Activated B cell treated with CpG ODN at 0.5 μM for 24 hours (primary cell): Measurements from ENCODE around the gene XPNPEP2. TPM values are rescaled to one million over a fixed set of nuclear protein-coding genes. Genes with fewer than 3 reads are reported as not detected.

Experiments
- ATAC-seq: fragments of 200-7000 bp; cut with Tn5 transposase; one replicate; pipeline ENCODE4 v1.10.0; 2021; ENCODE audit warnings: low read depth, mild to moderate bottlenecking, moderate library complexity
- CTCF ChIA-PET: fragments of 350-600 bp; sonication (Branson Sonifier 250); formaldehyde crosslinking; loops from one replicate; lab custom pipeline; 2021; ENCODE audit warnings: antibody characterized with exemption; lab: Charles Lee
- POLR2A ChIA-PET: fragments of 350-600 bp; sonication (Branson Sonifier 250); formaldehyde crosslinking; loops from one replicate; lab custom pipeline; 2021; ENCODE audit warnings: antibody characterized with exemption; lab: Charles Lee
- DNase-seq: peaks from one replicate; pipeline ENCODE4 v3.0.0; 2022
- H3K27ac Mint-ChIP-seq: one replicate; pipeline ENCODE4 v1.8.0; 2020; ENCODE audit warnings: mixed read lengths
- H3K27me3 Mint-ChIP-seq: one replicate; pipeline ENCODE4 v1.8.0; 2021; ENCODE audit warnings: mixed read lengths
- H3K36me3 Mint-ChIP-seq: one replicate; pipeline ENCODE4 v1.8.0; 2021; ENCODE audit warnings: low read depth, mixed read lengths
- H3K4me1 Mint-ChIP-seq: one replicate; pipeline ENCODE4 v1.8.0; 2021; ENCODE audit warnings: mixed read lengths
- H3K4me3 Mint-ChIP-seq: one replicate; pipeline ENCODE4 v1.8.0; 2020; ENCODE audit warnings: mild to moderate bottlenecking, mixed read lengths
- H3K9me3 Mint-ChIP-seq: one replicate; pipeline ENCODE4 v1.8.0; 2020; ENCODE audit warnings: mixed read lengths
- intact Hi-C: fragments of 100-400 bp; cut with micrococcal nuclease; formaldehyde crosslinking; loops from one replicate; pipeline ENCODE4 v1.15.1; 2024
- total RNA-seq: library from RNA; stranded (reverse); gene quantifications from 2 replicates; pipeline ENCODE4 v1.2.3, GENCODE V29; 2022
- TF ChIP-seq, protein P1 (sequence below): fragments of 200-600 bp; IDR thresholded peaks from one replicate; pipeline ENCODE4 v1.8.0; 2022; ENCODE audit warnings: antibody characterized with exemption, mild to moderate bottlenecking

Gene XPNPEP2
- total RNA-seq, 1 donor from 2014 or later, result 0.07 TPM

DNA sequence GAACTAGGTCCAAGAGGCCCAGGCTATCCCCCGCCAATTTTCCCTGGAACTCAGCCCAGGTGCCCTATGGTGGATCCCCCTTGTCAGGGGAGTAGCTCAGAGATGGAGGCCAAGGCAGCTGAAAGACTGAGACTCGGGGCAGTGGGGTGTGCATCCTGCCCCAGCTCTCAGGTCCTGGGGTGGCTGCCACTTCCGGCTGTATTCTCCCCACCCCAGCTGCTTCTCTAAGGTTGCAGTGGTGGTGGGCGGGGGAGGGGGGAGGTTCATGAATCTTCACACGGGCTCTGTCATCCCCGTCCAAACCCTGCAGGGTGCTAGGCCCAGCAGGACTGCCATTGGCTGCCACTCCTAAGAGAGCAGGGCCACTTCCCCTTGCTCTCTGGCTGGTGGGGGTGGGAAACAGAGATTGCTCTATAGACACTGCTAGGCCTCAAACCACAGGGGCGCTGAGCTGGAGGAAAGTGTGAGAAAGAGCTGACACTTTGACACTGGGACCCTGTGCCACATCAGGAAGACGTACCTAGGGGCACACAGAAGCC is 42.4 kb downstream of the XPNPEP2 start:
- peaks cover 45% of the 10 kb centered on the region for H3K36me3 Mint-ChIP-seq
- peak overlapping the region; percentile 96 for H3K27ac Mint-ChIP-seq

DNA sequence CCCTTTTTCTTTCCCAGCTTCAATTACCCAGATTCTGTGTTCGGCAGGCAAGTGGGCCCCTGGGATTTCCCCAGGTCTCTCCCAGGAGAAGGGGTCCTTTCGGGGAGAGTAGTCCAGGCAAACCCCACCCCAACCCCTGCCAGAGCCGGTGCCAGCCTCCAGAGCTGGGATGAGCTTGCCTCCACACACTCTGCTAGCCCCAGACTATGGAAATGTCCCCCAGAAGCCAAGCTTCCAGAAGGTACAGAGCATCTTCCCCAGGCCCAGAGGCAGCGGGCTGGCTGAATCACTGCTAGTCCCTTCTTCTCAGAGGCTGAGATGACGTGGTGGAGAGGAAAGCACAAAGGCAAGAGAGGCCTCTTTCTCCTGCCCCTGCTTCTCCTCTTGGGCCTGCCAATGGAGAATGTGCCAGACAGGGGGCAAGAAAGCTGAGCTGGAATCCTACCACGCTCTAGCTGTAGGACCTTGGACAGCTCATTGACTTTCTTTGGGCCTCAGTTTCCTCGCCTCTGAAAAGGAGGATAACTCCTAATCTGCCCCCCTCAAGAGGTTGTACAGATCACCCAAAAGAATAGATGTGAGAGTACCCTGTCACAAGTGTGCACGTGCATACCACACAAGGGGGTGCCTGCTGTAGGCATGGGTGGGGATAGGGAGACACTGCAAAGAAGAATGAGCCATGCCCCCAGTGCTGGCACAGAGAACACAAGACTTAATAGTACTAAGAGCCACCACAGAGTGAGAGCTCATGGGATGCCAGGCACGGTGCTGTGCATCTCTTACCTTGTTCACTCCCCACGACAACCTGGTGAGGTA is 43.1 kb downstream of the XPNPEP2 start:
- no peak for ATAC-seq
- H3K36me3 Mint-ChIP-seq, result peaks cover 50% of the 10 kb centered on the region
- ChIA-PET CTCF (interaction anchor here (0.6 to 2.8 kb wide), 7 partner anchors 9 to 104 kb away, joined by 3 to 10 read pairs (median 4); no protein-coding TSS in a partner anchor), POLR2A (interaction anchor here (0.8 to 18.0 kb wide), 11 partner anchors 8 to 174 kb away, joined by 3 to 261 read pairs (median 9); partner anchors contain the start of genes APLN and XPNPEP2)
- intact Hi-C loops, result loop anchor here (1.0 to 5.0 kb wide), 4 partner anchors 9 to 60 kb away; partner anchors contain the start of genes XPNPEP2 and ZDHHC9
- no peak for DNase-seq
- H3K9me3 Mint-ChIP-seq, result no peaks in the 10 kb centered on the region
- peak overlapping the region; percentile 96 for H3K27ac Mint-ChIP-seq
- peak overlapping the region; percentile 93 for H3K4me3 Mint-ChIP-seq
- peaks cover 75% of the 10 kb centered on the region for H3K4me1 Mint-ChIP-seq
- no peaks in the 10 kb centered on the region for H3K27me3 Mint-ChIP-seq
- TF ChIP-seq, protein P1, sequence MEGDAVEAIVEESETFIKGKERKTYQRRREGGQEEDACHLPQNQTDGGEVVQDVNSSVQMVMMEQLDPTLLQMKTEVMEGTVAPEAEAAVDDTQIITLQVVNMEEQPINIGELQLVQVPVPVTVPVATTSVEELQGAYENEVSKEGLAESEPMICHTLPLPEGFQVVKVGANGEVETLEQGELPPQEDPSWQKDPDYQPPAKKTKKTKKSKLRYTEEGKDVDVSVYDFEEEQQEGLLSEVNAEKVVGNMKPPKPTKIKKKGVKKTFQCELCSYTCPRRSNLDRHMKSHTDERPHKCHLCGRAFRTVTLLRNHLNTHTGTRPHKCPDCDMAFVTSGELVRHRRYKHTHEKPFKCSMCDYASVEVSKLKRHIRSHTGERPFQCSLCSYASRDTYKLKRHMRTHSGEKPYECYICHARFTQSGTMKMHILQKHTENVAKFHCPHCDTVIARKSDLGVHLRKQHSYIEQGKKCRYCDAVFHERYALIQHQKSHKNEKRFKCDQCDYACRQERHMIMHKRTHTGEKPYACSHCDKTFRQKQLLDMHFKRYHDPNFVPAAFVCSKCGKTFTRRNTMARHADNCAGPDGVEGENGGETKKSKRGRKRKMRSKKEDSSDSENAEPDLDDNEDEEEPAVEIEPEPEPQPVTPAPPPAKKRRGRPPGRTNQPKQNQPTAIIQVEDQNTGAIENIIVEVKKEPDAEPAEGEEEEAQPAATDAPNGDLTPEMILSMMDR, result no peak

More for the DNA sequence above, 42.4 kb downstream of the XPNPEP2 start:
- ChIA-PET CTCF (interaction anchor here (0.6 to 2.8 kb wide), 7 partner anchors 9 to 103 kb away, joined by 3 to 10 read pairs (median 4); no protein-coding TSS in a partner anchor), POLR2A (interaction anchor here (0.6 to 18.0 kb wide), 14 partner anchors 8 to 303 kb away, joined by 3 to 261 read pairs (median 6); partner anchors contain the start of genes APLN and XPNPEP2)
- DNase-seq (peak; percentile 49), ATAC-seq (peak; percentile 73)
- Mint-ChIP-seq H3K9me3 (no peaks in the 10 kb centered on the region), H3K4me1 (peaks cover 76% of the 10 kb centered on the region), H3K4me3 (peak overlapping the region; percentile 93), H3K27me3 (no peaks in the 10 kb centered on the region)
- intact Hi-C loops, result loop anchor here (1.0 to 5.0 kb wide), 4 partner anchors 8 to 61 kb away; partner anchors contain the start of genes XPNPEP2 and ZDHHC9
- TF ChIP-seq, protein P1, result no peak

DNA sequence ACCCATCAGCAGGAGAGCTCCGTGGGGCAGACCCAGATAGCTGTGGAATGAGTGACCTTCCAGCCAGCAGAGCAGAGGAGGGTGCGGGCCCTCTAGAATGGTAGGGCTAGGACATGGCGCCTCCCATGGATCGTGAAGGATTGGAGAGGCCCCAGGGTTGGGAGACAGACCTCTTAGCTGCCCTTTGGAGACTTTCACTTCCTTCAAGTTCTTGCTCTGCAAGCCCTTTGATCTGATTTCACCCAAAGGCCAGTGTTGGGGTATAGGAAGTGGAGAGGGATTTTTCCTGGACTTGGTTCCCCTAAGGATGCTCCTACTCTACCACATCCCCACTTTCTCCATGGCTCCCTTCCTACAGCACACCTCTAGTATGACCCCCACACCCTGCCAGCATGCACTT is 43.9 kb downstream of the XPNPEP2 start:
- no peak for ATAC-seq
- H3K4me3 Mint-ChIP-seq, result peak overlapping the region; percentile 93
- H3K27me3 Mint-ChIP-seq, result no peaks in the 10 kb centered on the region
- peaks cover 58% of the 10 kb centered on the region for H3K36me3 Mint-ChIP-seq
- peak overlapping the region; percentile 96 for H3K27ac Mint-ChIP-seq
- intact Hi-C loops, result loop anchor here (5.0 kb wide), 1 partner anchor 60 kb away; the partner anchor contains the start of gene ZDHHC9
- ChIA-PET POLR2A (interaction anchor here (0.8 to 18.0 kb wide), 5 partner anchors 13 to 48 kb away, joined by 3 to 261 read pairs (median 48); partner anchors contain the start of gene XPNPEP2), CTCF (interaction anchor here (2.0 kb wide), 1 partner anchor 10 kb away, joined by 7 read pairs; no protein-coding TSS in a partner anchor)
- peaks cover 76% of the 10 kb centered on the region for H3K4me1 Mint-ChIP-seq
- TF ChIP-seq, protein P1, result no peak
- H3K9me3 Mint-ChIP-seq, result no peaks in the 10 kb centered on the region
- DNase-seq, result no peak

DNA sequence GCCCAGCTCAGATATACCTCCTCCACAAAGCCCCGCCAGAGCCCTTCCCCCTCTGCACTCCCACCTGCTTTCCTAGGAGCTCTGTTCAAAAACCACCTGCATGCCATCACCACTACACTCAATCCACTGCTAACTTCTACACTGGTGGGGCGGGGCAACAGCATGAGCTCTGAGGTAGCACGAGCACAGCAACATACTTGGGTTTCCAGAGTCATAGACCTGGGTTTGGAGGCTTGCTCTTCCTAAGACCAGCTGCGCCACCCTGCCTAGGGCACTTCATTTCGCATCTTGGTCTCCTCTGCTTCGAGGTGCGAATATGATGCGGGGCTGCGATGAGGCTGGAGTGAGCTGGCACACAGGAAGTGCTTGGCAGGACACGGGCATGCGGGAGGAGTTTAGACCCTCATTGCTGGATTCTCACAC is 44.5 kb downstream of the XPNPEP2 start:
- intact Hi-C loops, result loop anchor here (5.0 kb wide), 1 partner anchor 59 kb away; the partner anchor contains the start of gene ZDHHC9
- TF ChIP-seq, protein P1, result no peak
- DNase-seq (no peak), ATAC-seq (no peak)
- ChIA-PET POLR2A (interaction anchor here (0.7 to 18.0 kb wide), 7 partner anchors 13 to 106 kb away, joined by 3 to 261 read pairs (median 6); partner anchors contain the start of gene XPNPEP2), CTCF (interaction anchor here (0.7 to 1.1 kb wide), 2 partner anchors 11 to 46 kb away, joined by 3 read pairs; no protein-coding TSS in a partner anchor)
- H3K4me3 Mint-ChIP-seq, result peak overlapping the region; percentile 93
- peaks cover 71% of the 10 kb centered on the region for H3K4me1 Mint-ChIP-seq
- H3K27ac Mint-ChIP-seq, result peak overlapping the region; percentile 96
- H3K9me3 Mint-ChIP-seq, result no peaks in the 10 kb centered on the region
- no peaks in the 10 kb centered on the region for H3K27me3 Mint-ChIP-seq
- H3K36me3 Mint-ChIP-seq, result peaks cover 60% of the 10 kb centered on the region
